GM18873 (cell line): Measurements from ENCODE around the gene HERC4.

ENCODE experiments used
- ATAC-seq: cut with Tn5 transposase; IDR thresholded peaks from one replicate; pipeline ENCODE4 v1.9.1; 2021; ENCODE audit warnings: mild to moderate bottlenecking, moderate library complexity, moderate number of reproducible peaks; ENCODE audit not compliant: unreplicated experiment, low FRiP score

HERC4 gene, protein sequence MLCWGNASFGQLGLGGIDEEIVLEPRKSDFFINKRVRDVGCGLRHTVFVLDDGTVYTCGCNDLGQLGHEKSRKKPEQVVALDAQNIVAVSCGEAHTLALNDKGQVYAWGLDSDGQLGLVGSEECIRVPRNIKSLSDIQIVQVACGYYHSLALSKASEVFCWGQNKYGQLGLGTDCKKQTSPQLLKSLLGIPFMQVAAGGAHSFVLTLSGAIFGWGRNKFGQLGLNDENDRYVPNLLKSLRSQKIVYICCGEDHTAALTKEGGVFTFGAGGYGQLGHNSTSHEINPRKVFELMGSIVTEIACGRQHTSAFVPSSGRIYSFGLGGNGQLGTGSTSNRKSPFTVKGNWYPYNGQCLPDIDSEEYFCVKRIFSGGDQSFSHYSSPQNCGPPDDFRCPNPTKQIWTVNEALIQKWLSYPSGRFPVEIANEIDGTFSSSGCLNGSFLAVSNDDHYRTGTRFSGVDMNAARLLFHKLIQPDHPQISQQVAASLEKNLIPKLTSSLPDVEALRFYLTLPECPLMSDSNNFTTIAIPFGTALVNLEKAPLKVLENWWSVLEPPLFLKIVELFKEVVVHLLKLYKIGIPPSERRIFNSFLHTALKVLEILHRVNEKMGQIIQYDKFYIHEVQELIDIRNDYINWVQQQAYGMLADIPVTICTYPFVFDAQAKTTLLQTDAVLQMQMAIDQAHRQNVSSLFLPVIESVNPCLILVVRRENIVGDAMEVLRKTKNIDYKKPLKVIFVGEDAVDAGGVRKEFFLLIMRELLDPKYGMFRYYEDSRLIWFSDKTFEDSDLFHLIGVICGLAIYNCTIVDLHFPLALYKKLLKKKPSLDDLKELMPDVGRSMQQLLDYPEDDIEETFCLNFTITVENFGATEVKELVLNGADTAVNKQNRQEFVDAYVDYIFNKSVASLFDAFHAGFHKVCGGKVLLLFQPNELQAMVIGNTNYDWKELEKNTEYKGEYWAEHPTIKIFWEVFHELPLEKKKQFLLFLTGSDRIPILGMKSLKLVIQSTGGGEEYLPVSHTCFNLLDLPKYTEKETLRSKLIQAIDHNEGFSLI

DNA sequence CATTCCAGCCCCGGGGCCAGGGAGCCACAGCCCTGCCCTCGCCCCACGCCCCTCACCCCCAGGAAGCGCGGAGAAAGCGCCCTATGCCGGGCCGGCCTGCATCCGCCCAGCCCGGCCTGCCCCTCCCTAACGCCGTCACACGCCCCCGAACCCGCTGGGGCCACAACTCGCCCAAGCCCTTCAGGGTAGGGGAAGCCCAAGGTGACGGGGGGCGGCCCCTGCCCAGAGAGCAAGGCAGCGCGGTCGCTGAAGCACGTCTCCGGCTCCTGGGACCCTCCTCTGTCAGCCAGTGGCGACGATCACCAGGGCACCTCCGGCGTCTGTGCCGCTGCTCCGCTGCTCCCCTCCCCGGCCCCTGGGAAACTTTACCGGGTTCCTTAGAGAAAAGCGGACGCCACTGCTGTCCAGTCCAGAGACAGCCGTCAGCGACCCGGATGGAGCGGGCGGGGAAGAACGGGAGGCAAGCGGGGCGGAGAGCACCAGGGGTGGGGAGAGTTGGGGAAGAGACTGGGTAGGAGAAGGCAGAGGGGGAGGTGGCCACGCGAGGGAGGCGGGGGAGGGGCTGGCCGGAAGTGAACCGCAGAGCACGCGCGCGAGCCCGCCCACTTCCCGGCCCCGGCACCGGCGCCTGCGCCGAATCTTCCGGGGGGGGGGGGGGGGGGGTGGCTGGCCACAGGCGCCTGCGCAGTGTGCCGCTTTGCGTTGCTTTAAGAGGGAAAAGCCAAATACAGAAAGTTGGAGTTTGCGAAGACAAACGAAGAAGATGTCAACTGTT lies at the start of gene HERC4:
Gene HERC4 (minus strand): TSS at position 509 of the 775 bp plus-strand sequence. CDS start 2,175 bp downstream, outside the sequence.
- ATAC-seq: peak; percentile 86

DNA sequence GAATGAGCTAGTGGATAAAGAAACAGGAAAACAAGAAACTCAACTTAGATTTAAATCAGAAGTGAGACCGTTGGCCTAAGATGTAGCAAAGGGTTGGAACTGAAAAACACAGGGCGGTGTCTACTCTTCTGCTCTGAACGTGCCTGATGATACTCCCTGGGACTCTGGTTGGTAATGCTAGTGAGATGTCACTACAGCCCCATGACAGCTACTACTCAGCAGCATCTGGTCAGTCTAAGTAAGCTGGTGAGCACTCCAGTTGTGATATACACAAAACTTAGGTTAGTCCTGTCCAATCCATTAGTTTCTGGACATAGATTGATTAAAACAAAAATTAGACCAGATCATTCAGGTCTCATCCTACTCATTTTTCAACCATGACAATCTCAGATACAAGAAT lies 49.6 kb upstream of the HERC4 start:
- ATAC-seq: no peak

DNA sequence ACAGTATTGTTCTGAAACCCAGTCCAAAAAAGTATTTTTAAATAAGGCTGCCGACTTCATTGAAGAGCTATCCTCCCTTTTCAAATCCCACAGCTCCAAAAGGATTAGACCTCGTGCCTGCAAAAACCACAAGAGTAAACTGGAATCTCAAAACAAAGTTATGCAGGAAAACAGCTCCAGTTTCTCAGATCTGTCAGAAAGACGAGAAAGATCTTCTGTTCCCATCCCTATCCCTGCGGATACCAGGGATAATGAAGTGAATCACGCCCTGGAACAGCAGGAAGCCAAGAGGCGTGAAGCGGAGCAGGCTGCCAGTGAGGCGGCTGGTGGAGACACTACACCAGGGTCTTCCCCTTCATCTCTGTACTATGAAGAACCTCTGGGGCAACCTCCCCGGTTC lies 46.8 kb upstream of the HERC4 start:
- ATAC-seq: no peak

DNA sequence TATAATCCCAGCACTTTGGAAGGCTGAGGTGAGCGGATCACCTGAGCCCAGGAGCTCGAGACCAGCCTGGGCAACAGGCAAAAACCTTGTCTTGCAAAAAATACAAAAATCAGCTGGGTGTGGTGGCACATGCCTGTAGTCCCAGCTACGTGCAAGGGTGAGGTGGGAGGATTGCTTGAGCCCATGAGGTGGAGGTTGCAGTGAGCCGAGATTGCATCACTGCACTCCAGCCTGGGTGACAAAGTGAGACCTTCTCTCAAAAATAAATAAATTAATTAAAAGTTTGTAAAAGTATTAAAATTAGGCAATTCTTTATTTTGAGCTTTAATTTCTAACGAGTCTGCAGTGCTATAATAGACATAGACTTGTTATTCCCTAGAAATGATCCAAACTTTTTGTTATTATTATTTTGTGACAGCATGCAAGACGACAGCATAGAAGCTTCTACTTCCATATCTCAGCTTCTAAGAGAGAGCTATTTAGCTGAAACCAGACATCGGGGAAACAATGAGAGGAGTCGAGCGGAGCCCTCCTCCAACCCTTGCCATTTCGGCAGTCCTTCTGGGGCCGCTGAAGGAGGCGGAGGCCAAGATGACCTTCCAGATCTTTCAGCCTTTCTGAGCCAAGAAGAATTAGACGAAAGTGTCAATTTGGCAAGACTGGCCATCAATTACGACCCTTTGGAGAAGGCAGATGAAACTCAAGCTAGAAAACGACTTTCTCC lies 46.1 kb upstream of the HERC4 start:
- ATAC-seq: no peak

DNA sequence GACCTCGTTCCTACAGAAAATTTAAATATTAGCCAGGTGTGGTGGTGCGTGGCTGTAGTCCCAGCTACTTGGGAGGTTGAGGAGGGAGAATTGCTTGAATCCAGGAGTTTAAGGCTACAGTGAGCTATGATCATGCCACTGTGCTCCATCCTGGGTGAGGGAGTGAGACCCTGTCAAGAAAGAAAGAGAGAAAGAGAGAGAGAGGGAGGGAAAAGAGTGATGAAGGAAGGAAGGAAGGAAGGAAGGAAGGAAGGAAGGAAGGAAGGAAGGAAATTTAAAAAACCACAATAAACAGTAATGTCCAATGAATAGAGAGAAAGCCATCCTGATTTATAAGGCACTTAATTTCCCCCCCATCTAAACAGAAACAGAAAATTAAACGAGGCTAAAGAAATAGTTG lies 43.6 kb upstream of the HERC4 start:
- no peak for ATAC-seq

DNA sequence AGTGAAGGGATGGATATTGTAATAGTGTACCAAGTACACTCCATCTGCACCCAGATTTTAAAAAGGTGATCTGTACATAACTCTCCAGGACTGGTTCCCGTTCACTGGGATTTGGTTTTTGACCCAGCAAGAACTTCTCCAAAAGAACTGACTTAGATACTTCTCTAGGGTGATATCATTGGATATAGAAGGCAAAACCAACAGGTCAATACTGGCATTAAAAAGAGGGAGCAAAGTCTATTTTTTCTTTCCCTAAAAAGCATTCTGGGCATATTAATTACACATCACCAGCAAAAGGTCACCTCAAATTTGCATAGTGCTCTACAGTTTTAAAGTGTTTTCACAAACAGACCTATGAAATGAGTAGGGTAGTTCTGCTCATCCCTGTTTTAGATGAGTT lies 37.8 kb upstream of the HERC4 start:
- ATAC-seq: no peak

DNA sequence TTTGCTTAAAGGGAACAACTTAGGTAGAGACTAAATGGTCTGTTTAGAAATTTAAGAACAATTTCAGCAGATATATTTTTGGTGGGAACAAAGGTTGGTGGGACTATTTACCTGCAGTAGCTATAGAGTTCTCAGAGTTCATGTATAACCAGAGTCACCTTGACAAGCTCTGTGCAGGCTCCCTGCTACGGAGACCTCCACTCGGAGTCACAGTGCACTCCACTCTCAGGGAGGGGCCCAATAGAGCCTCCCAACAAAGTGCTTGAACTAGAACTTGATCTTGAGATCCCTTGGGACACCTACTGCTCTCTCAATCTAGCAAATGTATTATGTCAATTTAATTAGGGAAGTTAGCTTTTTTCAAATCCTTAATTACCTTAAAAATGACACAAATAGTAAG lies 36.5 kb upstream of the HERC4 start:
- no peak for ATAC-seq

DNA sequence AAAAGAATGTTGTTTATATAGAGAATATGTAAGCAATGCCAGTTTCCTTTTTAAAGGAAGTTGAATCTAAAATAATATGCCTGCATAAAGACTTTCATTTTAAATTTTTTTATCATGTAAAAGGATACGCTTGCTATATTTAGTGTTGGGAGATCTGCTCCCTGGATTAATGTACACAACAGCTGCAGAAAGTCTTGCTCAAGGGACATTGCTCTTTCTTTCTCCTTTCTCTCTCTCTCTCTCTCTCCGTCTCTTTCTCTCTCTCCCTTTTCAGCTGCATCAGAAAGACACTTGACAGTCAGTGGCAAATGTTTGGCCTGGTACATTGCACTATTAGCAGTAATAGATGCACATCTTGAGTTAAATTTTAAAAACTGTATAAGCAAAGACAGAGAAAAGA lies 34.9 kb upstream of the HERC4 start:
- ATAC-seq: no peak

DNA sequence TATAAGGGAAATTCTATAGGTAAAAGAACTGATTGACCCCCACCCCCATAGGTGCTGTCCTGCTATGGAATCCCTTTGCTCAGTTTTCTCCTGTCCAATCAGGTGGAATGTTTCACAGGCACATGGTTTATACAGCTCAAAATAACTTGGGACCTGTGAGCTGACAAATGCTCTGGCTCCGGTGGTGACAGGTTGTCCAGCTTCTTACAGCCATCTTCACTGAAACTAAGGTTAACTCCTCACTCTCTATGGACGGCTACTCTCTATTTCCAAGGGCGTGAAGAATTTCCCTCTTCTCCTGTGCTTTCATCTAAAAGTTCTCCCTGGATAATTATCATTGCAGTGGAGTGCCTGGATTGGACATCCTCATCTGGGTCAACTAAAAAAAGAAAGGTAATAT lies 34.2 kb upstream of the HERC4 start, which contains the start of gene MYPN:
Gene MYPN (plus strand): TSS at position 158 of the 400 bp plus-strand sequence. CDS start 11,951 bp downstream, outside the sequence.
- ATAC-seq: no peak

DNA sequence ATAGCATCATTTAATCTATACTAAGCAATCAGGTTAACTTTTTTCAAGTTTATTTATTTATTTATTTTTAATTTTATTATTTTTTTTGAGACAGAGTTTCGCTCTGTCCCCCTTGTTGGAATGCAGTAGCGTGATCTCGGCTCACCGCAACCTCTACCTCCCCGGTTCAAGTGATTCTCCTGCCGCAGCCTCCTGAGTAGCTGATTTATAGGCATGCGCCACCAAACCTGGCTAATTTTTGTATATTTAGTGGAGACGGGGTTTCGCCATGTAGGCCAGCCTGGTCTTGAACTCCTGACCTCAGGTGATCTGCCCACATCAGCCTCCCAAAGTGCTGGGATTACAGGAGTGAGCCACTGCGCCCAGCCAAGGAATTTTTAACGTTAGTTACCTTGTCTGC lies 33.6 kb upstream of the HERC4 start:
- ATAC-seq: no peak

DNA sequence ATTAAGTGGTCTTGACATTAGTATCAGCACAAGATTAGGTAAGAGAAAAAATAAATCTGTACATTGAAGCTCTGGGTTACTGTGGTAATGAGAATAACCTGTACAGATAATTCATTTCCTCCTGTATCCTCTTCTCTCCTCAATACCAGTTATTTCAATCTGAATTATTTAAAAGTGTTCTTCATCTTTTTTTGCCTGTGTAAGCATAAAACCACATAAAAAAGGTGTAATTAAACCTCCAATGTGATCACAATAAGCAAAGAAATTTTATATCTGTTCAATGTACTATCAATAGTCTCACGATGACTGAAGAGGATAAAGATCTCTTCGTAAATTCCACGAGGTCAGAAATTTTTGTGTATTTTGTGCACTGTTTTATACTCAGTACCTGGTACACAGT lies 33.0 kb upstream of the HERC4 start:
- no peak for ATAC-seq

DNA sequence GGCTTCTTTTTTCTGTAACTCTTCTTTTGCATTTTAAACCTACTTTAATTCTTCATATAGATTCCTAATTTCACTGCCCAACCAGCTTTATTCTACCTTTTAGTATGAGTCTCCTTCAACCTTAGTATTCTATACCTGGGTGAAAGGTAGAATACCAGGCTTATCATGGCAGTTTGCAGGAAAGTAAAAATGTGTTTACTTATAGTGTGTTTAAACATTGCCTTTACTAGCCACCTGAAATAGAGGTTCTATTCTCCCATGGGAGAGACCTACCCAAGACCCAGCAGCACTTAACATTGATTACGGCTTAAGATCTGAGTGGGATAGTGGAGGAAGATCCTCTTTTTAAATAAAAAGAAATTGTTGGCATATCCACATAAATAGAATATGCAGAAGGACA lies 32.6 kb upstream of the HERC4 start:
- ATAC-seq: no peak

DNA sequence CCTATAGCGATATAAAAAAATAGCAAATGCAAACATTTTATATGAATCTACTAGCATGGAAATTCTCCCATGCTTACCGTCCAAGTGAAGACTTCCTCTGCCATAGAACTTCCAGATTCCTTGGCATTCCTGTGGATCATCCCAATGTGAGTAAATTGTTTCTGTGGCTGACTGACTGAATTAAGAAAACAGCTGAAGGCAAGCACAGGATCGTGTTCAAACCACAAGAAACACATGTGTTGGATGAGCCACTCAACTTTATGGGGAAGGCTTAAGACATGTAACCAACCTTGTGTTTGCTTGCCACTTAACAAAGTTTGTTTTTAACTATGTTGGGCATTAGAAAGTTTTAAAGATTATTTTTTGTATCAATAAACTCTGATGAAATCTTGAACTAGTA lies 31.6 kb upstream of the HERC4 start:
- ATAC-seq: no peak

DNA sequence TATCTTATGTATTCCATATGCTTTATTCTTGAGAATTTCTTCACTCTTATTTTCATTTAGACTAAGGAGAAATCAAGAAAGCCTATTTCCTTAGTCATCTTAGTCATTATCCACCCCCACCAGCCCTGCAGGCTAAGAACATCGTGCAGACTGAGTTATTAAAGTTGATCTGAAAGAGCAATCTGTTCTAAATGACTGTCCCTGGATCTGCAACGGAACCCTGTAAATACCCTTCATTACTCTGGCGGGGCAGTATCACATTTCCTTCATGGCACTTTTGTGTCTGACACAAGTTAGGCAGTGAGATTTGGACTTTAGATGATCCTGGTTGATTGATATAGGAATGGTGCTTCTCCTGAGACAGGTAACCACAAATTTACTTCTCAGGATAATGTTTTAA lies 30.7 kb upstream of the HERC4 start:
- ATAC-seq: no peak

DNA sequence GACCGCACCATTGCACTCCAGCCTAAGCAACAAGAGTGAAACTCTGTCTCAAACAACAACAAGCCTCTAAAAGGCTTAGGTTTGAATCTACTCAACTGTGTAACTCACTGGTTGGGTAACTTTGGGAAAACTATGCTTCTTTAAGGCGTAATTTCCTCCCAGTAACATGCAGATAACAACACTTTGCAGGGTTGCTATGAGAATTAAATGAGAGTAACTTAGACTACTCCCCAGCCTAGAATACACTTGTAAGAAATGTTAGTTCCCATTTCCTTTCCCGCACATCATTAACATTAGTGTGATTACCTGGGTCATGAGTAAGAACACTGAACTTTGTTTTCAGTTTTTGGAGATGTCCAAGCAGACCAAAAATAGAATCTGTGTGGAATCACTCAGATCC lies 28.8 kb upstream of the HERC4 start:
- ATAC-seq: no peak

DNA sequence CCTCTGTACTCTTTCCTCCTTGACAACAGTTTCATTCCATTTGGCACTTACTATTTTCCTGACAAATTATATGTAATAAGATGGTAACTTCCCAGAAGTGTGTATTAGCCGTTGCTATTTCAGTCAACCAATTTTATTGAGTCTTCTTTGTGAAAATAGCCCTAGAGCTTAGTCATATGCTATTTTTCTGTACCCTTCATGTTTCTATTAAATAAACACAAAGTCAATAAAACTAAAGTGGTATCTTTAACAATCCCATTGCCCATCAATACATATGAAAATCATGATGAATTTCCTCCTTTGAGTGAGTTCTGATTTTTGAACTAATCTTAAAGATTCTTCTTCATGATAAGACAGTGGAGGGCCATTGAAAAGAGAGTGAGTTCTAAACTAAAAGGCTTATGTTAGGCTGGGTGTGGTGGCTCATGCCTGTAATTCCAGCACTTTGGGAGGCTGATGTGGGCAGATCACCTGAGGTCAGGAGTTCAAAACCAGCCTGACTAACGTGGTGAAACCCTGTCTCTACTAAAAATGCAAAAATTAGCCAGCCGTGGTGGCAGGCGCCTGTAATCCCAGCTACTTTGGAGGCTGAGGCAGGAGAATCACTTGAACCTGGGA lies 28.3 kb upstream of the HERC4 start:
- no peak for ATAC-seq

DNA sequence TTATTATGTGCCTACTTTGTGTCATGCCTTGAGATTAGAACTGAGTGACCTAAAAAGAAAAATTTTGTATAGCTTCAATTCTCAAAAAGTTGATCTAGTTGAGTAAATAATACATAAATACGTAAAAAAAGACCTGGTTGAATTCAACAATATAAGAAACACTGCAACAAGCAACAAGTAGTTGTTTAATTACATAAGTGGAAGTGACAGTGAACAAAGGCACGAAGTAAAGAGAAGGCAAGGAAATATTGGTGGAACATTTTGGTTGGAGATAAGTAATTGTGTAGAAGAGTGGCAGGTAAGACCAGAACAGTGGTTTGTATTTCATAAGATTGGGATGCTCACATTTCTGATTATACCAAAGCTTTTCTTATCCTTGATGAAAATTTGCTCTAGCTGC lies 26.0 kb upstream of the HERC4 start:
- no peak for ATAC-seq

DNA sequence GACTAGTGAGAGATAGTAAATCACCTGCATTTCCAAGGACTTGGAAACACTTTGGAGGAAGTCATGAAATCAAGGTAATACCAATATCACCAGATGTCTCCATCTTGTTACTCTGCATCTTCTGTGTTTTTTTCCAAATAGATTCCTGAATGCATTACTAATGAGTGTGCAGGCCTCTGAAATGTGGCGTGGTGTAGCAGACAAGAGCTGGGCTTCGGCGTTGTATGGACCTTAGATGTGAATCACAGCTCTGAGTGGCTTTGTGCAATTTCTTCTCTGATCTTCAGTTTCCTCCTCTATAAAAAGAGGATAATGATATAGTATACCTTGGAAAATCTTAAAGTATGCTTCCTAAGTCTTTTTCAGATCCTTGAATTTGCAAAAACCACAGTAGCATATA lies 24.7 kb upstream of the HERC4 start:
- ATAC-seq: no peak

DNA sequence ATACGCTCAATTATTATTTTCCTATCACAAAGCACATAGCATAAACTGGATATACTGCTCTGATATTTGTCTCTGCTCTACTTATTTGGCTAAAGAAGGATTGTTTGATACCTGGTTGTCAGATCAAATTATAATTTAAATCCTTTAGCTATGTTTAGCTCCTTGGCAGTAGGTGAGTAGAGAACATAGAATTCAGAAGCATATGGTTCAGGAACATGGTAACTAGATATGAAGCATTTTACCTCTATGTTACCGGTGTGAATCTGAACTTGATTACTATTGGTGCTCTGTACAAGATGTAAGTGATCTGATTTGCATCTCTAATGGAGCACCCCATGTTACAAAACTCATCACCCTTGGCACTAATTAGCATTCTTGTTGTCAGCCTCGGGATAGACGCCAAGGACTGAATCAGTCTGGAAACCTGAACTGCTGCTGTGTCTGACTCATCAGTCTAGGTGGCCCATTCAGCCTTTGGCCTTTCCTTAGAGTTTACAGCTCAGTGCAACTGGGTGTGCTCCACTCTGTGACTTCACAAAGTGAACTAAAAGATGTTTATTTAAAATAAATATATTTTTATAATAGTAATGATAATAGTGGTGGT lies 21.9 kb upstream of the HERC4 start:
- no peak for ATAC-seq
